ENCODE data around the gene AIG1. TPM values are rescaled to one million over a fixed set of nuclear protein-coding genes. Genes with fewer than 3 reads are reported as not detected.
"Not testable (repeated sequence)": the region's sequence is repeated elsewhere in the genome, so short reads cannot be mapped to it uniquely, and the experiment has no call there.

The AIG1 gene, protein sequence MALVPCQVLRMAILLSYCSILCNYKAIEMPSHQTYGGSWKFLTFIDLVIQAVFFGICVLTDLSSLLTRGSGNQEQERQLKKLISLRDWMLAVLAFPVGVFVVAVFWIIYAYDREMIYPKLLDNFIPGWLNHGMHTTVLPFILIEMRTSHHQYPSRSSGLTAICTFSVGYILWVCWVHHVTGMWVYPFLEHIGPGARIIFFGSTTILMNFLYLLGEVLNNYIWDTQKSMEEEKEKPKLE
- 29.5 to 42.0 TPM (median 32.2 TPM) in 3 replicates for total RNA-seq
- long read RNA-seq, transcript AIG1-202 (6 exons, 1,395 nt): major isoform, 27 of 47 reads
- long read RNA-seq, partial matches to known transcripts: 2 of 47 reads
- long read RNA-seq, other reads (novel, unspliced or antisense): 16 of 47 reads

DNA sequence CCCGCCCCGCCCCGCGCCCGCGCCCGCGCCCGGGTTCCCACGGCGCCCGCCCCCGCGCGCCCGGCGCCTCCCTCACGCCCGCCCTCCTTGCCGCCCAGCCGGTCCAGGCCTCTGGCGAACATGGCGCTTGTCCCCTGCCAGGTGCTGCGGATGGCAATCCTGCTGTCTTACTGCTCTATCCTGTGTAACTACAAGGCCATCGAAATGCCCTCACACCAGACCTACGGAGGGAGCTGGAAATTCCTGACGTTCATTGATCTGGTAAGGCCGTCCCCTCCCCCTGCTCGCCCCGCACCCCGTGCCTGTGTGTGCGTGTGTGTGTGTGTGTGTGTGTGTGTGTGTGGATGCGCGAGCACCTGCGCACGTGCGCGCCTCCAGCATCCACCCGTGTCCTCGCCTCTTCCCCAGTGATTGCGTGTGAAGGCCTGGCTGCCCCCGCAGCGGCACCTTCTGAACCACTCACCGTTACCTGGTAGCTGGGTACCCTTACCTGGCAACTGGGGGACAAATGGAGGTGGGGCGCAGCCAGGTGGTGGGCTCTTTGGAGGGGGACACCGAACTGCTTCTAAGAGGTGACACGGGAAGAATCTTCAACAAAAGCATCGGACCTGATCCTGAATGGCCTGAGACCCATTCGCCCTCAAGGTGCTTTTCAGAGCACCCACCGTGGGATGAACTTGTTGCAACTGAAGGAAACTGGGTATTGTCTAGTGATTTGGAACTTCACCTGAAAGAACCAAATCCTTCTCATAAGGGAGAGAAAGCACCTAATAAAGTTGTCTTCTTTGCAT, at the start of gene AIG1:
Gene AIG1, plus strand, starts transcription at position 84 of the 791 bp plus-strand sequence. Its CDS starts 37 bp downstream, at position 121.
- H3K4me1 Mint-ChIP-seq (ENCODE audit: low read depth): peaks cover 47% of the 10 kb centered on the region
- H3K27me3 Mint-ChIP-seq (ENCODE audit: low read depth): no peaks in the 10 kb centered on the region
- peak within 1 kb of the TSS; percentile 95 for H3K4me3 Mint-ChIP-seq (ENCODE audit: unreplicated experiment)
- TF ChIP-seq, protein P1, sequence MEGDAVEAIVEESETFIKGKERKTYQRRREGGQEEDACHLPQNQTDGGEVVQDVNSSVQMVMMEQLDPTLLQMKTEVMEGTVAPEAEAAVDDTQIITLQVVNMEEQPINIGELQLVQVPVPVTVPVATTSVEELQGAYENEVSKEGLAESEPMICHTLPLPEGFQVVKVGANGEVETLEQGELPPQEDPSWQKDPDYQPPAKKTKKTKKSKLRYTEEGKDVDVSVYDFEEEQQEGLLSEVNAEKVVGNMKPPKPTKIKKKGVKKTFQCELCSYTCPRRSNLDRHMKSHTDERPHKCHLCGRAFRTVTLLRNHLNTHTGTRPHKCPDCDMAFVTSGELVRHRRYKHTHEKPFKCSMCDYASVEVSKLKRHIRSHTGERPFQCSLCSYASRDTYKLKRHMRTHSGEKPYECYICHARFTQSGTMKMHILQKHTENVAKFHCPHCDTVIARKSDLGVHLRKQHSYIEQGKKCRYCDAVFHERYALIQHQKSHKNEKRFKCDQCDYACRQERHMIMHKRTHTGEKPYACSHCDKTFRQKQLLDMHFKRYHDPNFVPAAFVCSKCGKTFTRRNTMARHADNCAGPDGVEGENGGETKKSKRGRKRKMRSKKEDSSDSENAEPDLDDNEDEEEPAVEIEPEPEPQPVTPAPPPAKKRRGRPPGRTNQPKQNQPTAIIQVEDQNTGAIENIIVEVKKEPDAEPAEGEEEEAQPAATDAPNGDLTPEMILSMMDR (IDR thresholded peaks at IDR 0.05): no peak
- peak within 1 kb of the TSS; percentile 98 for H3K27ac Mint-ChIP-seq (ENCODE audit: unreplicated experiment)
- no peaks in the 10 kb centered on the region for H3K9me3 Mint-ChIP-seq (ENCODE audit: low read depth)
- no peaks in the 10 kb centered on the region for H3K36me3 Mint-ChIP-seq (ENCODE audit: low read depth)
- peak; percentile 79 for DNase-seq (ENCODE audit: low spot score)

DNA sequence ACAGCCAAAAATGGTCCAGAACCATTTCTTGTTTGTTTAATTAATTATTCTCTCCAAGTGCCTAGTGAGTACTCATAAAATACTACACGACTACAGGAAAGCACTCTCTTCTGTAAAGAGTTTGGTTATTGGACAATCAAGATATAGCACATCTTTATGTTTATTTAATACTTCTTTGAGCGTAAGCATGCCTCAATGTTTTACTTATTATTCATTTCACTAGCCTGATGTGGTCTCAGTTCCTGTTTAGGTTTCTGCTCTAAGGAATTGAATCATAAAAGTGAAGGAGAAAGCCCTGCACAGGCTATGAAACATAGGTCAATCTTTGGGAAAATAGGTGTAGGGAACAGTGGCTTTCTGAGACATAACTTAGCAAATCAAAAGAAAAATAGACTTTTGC, 45.9 kb upstream of the AIG1 start:
- H3K4me3 Mint-ChIP-seq (ENCODE audit: unreplicated experiment): no peak overlapping the region
- H3K27ac Mint-ChIP-seq (ENCODE audit: unreplicated experiment): no peak overlapping the region
- H3K9me3 Mint-ChIP-seq (ENCODE audit: low read depth): peaks cover 9% of the 10 kb centered on the region
- no peaks in the 10 kb centered on the region for H3K36me3 Mint-ChIP-seq (ENCODE audit: low read depth)
- H3K4me1 Mint-ChIP-seq (ENCODE audit: low read depth): no peaks in the 10 kb centered on the region
- no peak for DNase-seq (ENCODE audit: low spot score)
- peaks cover 3% of the 10 kb centered on the region for H3K27me3 Mint-ChIP-seq (ENCODE audit: low read depth)
- TF ChIP-seq, protein P1 (IDR thresholded peaks at IDR 0.05): no peak

DNA sequence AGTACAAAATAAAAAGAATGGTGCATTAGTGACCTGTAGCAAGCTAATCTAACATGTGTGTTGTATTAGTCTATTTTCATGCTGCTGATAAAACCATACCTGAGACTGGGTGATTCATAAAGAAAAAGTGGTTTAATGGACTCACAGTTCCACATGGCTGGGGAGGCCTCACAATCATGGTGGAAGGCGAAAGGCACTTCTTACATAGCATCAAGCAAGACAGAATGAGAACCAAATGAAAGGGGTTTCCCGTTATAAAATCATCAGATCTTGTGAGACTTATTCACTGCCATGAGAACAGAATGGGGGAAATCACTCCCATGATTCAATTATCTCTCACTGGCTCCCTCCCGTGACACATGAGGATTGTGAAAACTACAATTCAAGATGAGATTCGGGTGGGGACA, 45.4 kb upstream of the AIG1 start:
- no peak overlapping the region for H3K27ac Mint-ChIP-seq (ENCODE audit: unreplicated experiment)
- no peaks in the 10 kb centered on the region for H3K36me3 Mint-ChIP-seq (ENCODE audit: low read depth)
- H3K9me3 Mint-ChIP-seq (ENCODE audit: low read depth): peaks cover 9% of the 10 kb centered on the region
- H3K4me1 Mint-ChIP-seq (ENCODE audit: low read depth): no peaks in the 10 kb centered on the region
- H3K4me3 Mint-ChIP-seq (ENCODE audit: unreplicated experiment): no peak overlapping the region
- TF ChIP-seq, protein P1 (IDR thresholded peaks at IDR 0.05): no peak
- no peak for DNase-seq (ENCODE audit: low spot score)
- H3K27me3 Mint-ChIP-seq (ENCODE audit: low read depth): peaks cover 3% of the 10 kb centered on the region

DNA sequence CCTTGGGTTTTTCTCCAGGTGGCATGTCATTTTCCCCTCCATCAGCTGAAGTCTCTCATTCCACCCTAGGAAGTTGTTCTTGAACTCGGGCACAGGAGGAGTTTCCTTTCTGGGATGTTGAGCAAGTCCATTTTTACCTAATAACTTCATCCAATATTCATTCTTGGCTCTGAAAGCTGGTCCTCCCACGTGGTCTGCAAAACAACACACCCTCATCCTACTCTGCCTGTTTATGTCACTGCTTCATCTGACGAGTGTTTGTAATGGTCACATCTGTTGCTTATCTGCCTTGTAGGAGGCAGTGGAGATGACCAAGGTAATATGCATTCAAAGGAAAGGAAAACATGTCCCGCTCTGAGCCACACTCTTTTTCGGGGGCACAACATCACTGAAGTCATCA, 41.7 kb upstream of the AIG1 start:
- Mint-ChIP-seq H3K9me3 (ENCODE audit: low read depth) (peaks cover 11% of the 10 kb centered on the region), H3K27ac (ENCODE audit: unreplicated experiment) (no peak overlapping the region), H3K4me1 (ENCODE audit: low read depth) (no peaks in the 10 kb centered on the region), H3K36me3 (ENCODE audit: low read depth) (no peaks in the 10 kb centered on the region), H3K4me3 (ENCODE audit: unreplicated experiment) (no peak overlapping the region), H3K27me3 (ENCODE audit: low read depth) (peaks cover 3% of the 10 kb centered on the region)
- no peak for DNase-seq (ENCODE audit: low spot score)
- TF ChIP-seq, protein P1 (IDR thresholded peaks at IDR 0.05): no peak

DNA sequence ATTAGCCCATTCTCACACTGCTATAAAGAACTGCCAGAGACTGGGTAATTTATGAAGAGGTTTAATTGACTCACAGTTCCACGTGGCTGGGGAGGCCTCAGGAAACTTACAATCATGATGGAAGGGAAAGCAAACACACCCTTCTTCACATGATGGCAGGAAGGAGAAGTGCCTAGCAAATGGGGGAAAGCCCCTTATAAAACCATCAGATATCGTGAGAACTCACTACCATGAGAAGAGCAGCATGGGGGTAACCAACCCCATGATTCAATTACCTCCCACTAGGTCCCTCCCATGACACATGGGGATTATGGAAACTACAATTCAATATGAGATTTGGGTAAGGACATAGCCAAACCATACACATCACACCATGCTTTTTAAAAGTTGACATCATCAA, 39.8 kb upstream of the AIG1 start:
- H3K4me1 Mint-ChIP-seq (ENCODE audit: low read depth); H3K36me3 Mint-ChIP-seq (ENCODE audit: low read depth); H3K27me3 Mint-ChIP-seq (ENCODE audit: low read depth); H3K4me3 Mint-ChIP-seq (ENCODE audit: unreplicated experiment); H3K27ac Mint-ChIP-seq (ENCODE audit: unreplicated experiment); DNase-seq (ENCODE audit: low spot score): not testable (repeated sequence)
- H3K9me3 Mint-ChIP-seq (ENCODE audit: low read depth): peaks cover 14% of the 10 kb centered on the region

Measured in chondrocyte (in vitro differentiated cells).